Body of pancreas (tissue), 4 donors: ENCODE results near the gene VANGL1.

Source experiments
- POLR2A ChIP-seq, 3 donors: fragments of 450-650 bp; IDR thresholded peaks; one replicate each; pipeline ENCODE4 v1.6.1; 2016; ENCODE audit warnings: antibody characterized with exemption in 3 of 3, mild to moderate bottlenecking in 2 of 3
- TF ChIP-seq, protein P1 (sequence below), 7 experiments: fragments of 450-650 bp in 4 of 7; fragments of 200-600 bp in 3 of 7; sonication (generic) in 3 of 7; IDR thresholded peaks; one replicate each; pipeline ENCODE4 v1.5.1; 2016 to 2019; ENCODE audit warnings: antibody characterized with exemption in 7 of 7

DNA sequence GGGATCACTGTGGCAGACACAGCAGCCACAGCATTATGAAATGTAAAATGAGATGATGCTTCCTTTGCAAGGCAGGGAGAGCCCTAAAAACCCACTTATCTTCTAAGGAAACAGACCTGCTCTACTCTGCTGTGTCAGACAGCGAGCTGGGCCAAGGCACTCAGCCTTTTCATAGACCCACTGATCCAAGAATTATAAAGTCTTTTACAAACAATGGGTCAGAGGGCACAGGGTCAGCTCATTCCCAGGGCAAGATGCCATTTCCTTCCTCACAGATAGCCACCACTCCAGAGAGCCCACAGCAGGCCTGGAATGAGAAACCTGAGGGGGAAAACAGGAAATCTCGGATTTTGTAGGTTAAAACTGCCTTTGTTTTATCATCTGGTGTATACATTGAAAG lies 83.8 kb downstream of the VANGL1 start:
- TF ChIP-seq, protein P1, sequence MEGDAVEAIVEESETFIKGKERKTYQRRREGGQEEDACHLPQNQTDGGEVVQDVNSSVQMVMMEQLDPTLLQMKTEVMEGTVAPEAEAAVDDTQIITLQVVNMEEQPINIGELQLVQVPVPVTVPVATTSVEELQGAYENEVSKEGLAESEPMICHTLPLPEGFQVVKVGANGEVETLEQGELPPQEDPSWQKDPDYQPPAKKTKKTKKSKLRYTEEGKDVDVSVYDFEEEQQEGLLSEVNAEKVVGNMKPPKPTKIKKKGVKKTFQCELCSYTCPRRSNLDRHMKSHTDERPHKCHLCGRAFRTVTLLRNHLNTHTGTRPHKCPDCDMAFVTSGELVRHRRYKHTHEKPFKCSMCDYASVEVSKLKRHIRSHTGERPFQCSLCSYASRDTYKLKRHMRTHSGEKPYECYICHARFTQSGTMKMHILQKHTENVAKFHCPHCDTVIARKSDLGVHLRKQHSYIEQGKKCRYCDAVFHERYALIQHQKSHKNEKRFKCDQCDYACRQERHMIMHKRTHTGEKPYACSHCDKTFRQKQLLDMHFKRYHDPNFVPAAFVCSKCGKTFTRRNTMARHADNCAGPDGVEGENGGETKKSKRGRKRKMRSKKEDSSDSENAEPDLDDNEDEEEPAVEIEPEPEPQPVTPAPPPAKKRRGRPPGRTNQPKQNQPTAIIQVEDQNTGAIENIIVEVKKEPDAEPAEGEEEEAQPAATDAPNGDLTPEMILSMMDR (IDR thresholded peaks at IDR 0.05): no peak
- no peak for TF ChIP-seq POLR2A (IDR thresholded peaks at IDR 0.05)
